Keratinocyte (primary cell): ENCODE results near the gene GYS1.

Experiments used
- EZH2 ChIP-seq: IDR thresholded peaks from one replicate; pipeline ENCODE4 v1.6.1; 2012; ENCODE audit warnings: inconsistent platforms, mild to moderate bottlenecking, low read length, moderate library complexity
- TF ChIP-seq, protein P1 (sequence below), 3 experiments: IDR thresholded peaks in 1 of 3; conservative IDR thresholded peaks in 1 of 3; optimal IDR thresholded peaks in 1 of 3; 2 replicates in 2 of 3; 3 replicates in 1 of 3; pipeline versions ENCODE3 to v1.5.1; 2011; ENCODE audit warnings: low read length in 3 of 3, mild to moderate bottlenecking in 3 of 3, moderate library complexity in 2 of 3, control low read depth in 1 of 3, inconsistent platforms in 1 of 3; ENCODE audit not compliant: insufficient read depth in 2 of 3; ENCODE audit errors: extremely low read depth in 1 of 3

GRCh38 chr19:48961051-48961649 is 32.0 kb downstream of the GYS1 start:
- TF ChIP-seq, protein P1, sequence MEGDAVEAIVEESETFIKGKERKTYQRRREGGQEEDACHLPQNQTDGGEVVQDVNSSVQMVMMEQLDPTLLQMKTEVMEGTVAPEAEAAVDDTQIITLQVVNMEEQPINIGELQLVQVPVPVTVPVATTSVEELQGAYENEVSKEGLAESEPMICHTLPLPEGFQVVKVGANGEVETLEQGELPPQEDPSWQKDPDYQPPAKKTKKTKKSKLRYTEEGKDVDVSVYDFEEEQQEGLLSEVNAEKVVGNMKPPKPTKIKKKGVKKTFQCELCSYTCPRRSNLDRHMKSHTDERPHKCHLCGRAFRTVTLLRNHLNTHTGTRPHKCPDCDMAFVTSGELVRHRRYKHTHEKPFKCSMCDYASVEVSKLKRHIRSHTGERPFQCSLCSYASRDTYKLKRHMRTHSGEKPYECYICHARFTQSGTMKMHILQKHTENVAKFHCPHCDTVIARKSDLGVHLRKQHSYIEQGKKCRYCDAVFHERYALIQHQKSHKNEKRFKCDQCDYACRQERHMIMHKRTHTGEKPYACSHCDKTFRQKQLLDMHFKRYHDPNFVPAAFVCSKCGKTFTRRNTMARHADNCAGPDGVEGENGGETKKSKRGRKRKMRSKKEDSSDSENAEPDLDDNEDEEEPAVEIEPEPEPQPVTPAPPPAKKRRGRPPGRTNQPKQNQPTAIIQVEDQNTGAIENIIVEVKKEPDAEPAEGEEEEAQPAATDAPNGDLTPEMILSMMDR (optimal IDR thresholded peaks at IDR 0.05 in 1 of 3, IDR thresholded peaks at IDR 0.05 in 1 of 3, conservative IDR thresholded peaks at IDR 0.05 in 1 of 3; ENCODE audit: extremely low read depth in 1 of 3, insufficient read depth in 2 of 3, low read length in 3 of 3): no peak
- no peak for TF ChIP-seq EZH2
